Amniotic epithelial cell (primary cell): ENCODE data around the gene RAC2.
"Not testable (repeated sequence)": the region's sequence is repeated elsewhere in the genome, so short reads cannot be mapped to it uniquely, and the experiment has no call there.

Source experiments
- DNase-seq: peaks from one replicate; pipeline ENCODE4 v3.0.0-alpha.2; 2010; ENCODE audit warnings: low read depth

RAC2 gene

GRCh38 chr22:37234736-37235711, 9.0 kb downstream of the RAC2 start:
- DNase-seq, result no peak

DNA sequence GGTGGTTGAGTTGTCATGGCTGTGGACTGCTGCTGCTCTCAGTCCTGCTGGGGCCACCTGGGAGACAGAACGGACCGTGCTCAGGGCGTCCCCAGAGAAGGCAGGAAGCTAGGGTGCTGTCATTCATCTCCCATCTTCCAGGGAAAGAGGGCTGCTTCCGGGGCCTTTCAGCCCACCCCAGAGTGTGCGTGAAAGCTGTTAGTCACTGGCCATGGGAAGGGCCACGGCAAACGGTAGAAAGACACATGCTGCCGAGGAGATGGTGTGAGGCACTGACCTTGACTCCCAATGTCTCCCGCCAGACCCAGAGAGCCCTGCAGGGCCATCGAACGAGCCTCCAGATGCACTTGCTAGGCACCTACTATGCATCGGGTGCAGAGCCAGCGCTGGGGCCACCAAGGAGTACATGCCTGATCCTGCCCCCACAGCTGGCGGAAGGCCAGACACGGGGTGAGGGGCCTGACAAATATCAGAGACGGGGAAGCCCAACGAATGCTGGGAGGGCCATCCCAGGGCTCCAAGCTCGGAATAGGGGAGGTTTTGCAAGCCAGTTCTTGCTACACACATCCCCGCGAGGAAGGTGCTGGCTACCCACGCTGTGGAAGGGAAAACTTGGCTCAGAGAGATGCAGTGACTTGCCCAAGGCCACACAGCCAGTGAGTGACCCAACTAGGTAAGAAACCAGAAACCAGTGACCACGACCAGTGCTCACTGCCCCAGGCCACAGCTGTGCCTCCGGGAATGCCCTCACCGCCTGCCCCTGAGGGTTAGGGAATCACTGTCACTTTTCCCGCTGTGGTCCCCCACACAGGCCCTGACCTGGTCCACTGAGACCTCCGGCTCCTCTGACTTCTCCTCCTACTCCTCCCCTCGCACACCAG, 10.1 kb downstream of the RAC2 start:
- DNase-seq, result no peak

GRCh38 chr22:37233371-37233750, 10.7 kb downstream of the RAC2 start:
- DNase-seq, result not testable (repeated sequence)

DNA sequence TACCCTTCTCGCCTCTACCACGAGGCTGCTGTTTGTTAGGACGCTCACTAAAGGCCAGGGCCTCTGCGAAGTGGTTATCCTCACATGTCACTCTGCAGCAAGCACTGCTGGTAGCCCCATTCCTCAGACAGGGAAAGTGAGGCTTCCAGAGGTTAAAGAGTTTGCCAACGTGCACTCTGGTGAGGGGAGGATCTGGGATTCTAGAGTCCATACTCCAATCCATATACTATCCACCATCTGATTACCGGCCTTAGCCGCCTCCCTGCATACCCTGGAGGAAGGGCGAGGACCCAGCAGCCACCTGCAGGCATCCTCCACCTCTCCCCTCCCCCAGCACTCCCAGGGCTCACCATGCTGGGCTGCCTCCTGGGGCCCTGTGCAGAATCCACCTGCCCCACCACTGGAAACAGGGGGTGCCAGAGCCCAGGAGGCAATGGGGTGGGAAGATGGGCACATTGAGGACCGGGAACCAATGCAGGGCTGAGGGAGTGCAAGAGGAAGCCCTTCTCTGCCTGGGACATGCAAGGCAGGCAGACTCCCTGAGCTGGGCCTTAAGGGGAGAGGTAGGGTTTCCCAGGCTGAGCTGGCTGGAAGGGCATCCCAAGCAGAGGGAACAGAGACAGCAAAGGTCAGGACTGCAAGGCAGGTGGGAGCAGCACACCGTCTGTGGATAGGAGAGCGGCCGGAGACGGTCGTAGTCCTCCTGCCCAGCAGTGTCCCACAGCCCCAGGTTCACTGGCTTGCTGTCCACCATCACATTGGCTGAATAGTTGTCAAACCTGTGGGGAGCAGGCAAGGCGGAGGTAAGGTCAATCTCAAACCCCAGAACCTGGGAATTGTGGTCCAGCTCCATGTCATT, 11.7 kb downstream of the RAC2 start:
- DNase-seq, result no peak

- DNase-seq, result no peak
Observed at GRCh38 chr22:37231406-37232139, 12.5 kb downstream of the RAC2 start.

DNA sequence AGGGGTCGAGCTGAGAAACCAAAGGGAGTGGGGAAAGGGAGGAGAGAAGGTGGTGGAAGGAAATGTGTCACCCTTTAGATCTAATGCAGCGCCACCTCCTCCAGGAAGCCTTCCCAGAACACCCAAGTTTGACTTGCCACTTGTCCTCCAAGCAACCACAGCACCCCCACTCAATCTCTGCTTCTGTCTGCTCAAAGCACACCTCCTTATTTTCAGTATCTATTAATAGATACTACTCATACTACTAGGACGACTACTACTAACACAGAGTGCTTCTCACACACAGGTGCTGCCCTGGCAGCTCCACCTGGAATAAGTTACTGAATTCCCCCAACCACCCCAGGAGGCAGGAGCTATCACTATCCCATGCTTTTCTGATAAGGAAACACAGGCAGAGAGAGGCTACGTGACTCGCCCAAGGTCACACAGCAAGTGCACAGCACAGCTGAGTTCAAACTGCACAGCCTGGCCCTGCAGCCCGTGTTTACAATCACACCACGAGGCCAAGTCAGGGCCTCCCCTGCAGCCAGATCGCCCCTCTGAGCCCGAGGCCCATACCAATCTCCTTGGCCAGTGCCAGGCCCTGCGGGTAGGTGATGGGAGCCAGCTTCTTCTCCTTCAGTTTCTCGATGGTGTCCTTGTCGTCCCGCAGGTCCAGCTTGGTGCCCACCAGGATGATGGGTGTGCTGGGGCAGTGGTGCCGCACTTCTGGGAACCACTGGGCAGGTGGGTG, 13.2 kb downstream of the RAC2 start:
- DNase-seq, result no peak

DNA sequence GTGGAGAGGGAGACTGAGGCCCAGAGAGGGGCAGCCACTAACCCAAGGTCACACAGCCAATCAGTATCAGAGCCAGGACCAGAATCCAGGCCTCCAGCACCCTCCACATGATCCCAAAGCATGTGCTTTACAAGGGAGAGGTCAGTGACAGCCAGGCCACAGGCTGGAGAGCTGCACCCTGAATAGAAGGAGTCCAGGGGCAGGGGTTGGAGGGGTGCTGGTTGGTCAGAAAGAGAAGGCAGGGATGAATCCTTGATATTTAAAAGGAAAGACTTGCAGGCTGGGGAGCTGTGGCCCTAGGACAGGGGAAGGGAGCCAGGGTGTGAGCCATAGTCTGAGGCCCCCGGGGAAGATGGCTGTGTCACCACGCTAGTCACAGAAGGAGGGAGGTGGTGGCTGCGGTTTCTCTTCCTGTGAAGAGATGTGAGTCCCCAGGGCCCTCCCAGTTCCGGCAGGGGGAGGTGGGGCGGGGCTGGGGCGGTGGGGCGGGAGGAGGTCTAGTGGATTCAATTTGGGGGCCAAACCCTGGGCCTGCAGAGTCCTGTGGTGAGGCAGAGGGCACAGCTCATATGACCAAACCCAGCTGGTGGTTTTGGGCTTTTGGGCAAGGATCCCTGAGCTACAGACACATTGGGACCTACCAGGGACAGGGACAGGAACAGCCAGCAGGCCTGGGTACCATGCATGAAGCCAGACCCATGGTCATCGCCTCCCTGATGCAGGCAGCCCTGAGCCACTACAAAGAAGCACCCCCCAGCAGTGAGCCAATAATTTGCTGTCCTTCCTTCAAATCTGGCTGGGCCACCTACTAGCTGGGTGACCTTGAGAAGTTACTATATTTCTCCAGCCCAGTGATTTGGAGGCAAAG, 14.0 kb downstream of the RAC2 start:
- DNase-seq, result no peak

- DNase-seq, result peak; percentile 85
Observed at GRCh38 chr22:37229012-37229804, 14.9 kb downstream of the RAC2 start.

DNA sequence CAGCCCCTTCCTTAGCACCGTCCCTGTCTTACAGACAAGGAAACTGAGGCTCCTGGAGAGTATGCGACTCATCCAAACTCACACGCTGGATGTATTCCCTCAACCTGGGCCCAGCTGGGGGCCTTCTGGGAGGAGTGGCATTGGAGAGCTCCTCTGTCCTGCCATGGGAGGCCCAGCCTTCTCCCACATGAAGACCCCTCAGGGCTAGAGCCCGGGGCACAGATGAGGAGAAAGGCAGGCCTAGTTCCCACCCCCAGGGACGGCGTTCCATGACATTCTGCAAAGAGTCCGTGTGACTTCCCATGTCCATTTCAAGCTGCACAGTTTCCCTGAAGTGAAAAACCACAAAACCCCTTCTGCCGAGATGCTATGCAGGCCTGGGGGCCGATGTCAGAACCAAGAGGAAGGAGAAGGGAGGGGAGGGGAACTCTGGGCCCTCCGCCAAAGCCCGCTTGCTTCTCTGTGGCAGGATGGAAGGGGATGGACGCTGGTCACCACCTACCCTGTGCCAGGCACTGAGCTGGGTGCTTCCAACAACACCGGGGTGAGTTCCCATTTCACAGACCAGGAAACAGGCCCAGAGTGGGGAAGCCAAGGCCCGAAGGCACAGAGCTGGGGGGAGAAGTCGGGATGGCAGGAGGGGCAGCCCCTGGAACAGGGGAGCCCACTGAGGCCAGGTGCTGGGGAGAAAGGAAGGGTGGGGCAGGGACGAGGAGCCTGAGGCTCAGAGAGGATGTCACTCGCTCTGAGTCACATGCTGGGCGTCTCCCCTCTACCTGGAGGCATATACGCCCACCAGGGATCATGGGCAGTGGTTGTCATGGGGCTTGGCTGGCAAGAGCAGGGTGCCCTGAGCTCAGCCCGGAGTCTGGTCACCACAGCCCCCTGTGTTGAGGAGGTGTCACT, 15.7 kb downstream of the RAC2 start:
- DNase-seq, result peak; percentile 60

GRCh38 chr22:37226514-37226913, 17.6 kb downstream of the RAC2 start:
- DNase-seq, result no peak

- DNase-seq, result no peak
Observed at GRCh38 chr22:37226087-37226486, 18.0 kb downstream of the RAC2 start.

GRCh38 chr22:37225481-37225880, 18.6 kb downstream of the RAC2 start:
- no peak for DNase-seq

DNA sequence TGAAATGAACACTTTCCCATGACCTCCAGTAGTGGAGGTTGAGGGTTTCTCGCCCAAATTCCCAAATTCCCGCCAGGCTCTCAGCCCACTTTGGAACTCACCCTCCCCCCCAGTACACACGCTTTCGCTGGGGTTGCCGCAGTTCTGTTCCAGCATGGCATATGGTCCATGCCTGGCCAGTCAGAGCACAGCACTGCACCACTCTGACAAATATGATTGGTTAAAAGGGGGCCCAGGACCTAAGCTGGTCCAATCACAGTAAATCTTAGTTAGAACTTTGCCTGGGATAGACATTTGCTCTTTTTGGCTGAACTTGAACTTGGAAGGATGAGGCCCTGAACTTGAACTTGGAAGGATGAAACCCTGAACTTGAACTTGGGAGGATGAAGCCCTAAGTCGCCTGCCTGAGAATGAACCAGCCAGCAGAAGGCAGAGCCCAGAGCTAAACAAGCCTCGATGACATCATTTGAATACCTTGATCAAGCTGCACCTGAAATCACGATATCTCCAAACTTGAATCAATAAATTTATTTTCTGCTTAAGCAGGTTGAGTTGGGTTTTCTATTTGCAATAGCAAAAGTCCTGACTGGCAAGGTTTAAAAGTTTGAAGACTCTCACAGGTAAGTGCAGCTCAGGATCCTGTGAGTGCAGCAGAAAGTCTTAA, 19.2 kb downstream of the RAC2 start:
- DNase-seq, result no peak

- no peak for DNase-seq
Observed at GRCh38 chr22:37223965-37224551, 20.0 kb downstream of the RAC2 start.

- DNase-seq, result no peak
Observed at GRCh38 chr22:37222440-37222971, 21.6 kb downstream of the RAC2 start.
